B cell (primary cell): ENCODE data around the gene ACOD1. TPM values are rescaled to one million over a fixed set of nuclear protein-coding genes. Genes with fewer than 3 reads are reported as not detected.

Experiments used
- ATAC-seq: fragments of 200-7000 bp; cut with Tn5 transposase; one replicate; pipeline ENCODE4 v1.10.0; 2021; ENCODE audit warnings: low read depth, mild to moderate bottlenecking, moderate number of reproducible peaks, moderate library complexity
- CTCF ChIA-PET: fragments of 350-600 bp; sonication (Branson Sonifier 250); formaldehyde crosslinking; loops from one replicate; lab custom pipeline; 2021; ENCODE audit warnings: antibody characterized with exemption, inconsistent platforms; lab: Charles Lee
- POLR2A ChIA-PET: fragments of 350-600 bp; sonication (Branson Sonifier 250); formaldehyde crosslinking; loops from one replicate; lab custom pipeline; 2021; ENCODE audit warnings: antibody characterized with exemption; lab: Charles Lee
- DNase-seq: peaks from one replicate; pipeline ENCODE4 v3.0.0; 2013
- H2AFZ ChIP-seq: 2 replicates; pipeline ENCODE4 v1.6.1; 2012; ENCODE audit warnings: mild to moderate bottlenecking, low read depth, low read length; ENCODE audit not compliant: insufficient read depth, poor library complexity, severe bottlenecking
- H3K27ac ChIP-seq, 2 donors: 1 replicate in 1 of 2; 2 replicates in 1 of 2; pipeline ENCODE4 v1.5.1; 2012 to 2013; ENCODE audit warnings: low read length in 2 of 2, mild to moderate bottlenecking in 2 of 2, moderate library complexity in 1 of 2
- H3K27me3 ChIP-seq, 4 experiments: fragments of 200-600 bp in 1 of 4; sonication (generic) in 1 of 4; replicated peaks in 1 of 4; 1 replicate in 2 of 4; 2 replicates in 2 of 4; pipeline versions ENCODE4 v1.6.1 to v1.7.0; 2013 to 2016; ENCODE audit warnings: low read length in 3 of 4, mild to moderate bottlenecking in 2 of 4, mixed read lengths in 1 of 4, moderate library complexity in 1 of 4; ENCODE audit not compliant: insufficient read depth in 4 of 4, control insufficient read depth in 3 of 4; ENCODE audit errors: control extremely low read depth in 1 of 4
- H3K36me3 ChIP-seq, 2 experiments: replicated peaks in 1 of 2; 1 replicate in 1 of 2; 2 replicates in 1 of 2; pipeline versions ENCODE4 v1.6.1 to v1.7.1; 2013; ENCODE audit warnings: low read length in 1 of 2; ENCODE audit not compliant: insufficient read depth in 2 of 2, control insufficient read depth in 1 of 2; ENCODE audit errors: control extremely low read depth in 1 of 2, extremely low read depth in 1 of 2
- H3K4me1 ChIP-seq, 2 donors: fragments of 200-600 bp in 1 of 2; sonication (generic) in 1 of 2; 1 replicate in 1 of 2; 2 replicates in 1 of 2; pipeline versions ENCODE4 v1.5.1 to v1.6.1; 2013 to 2017; ENCODE audit warnings: low read length in 2 of 2; ENCODE audit not compliant: control insufficient read depth in 2 of 2, insufficient read depth in 2 of 2
- H3K4me2 ChIP-seq: replicated peaks from 2 replicates; pipeline ENCODE3; 2012; ENCODE audit warnings: mild to moderate bottlenecking, low read depth, low read length; ENCODE audit not compliant: poor library complexity, severe bottlenecking
- H3K4me3 ChIP-seq, 5 experiments: fragments of 200-600 bp in 1 of 5; sonication (generic) in 1 of 5; 1 replicate in 3 of 5; 2 replicates in 2 of 5; pipeline versions ENCODE4 v1.5.1 to v1.7.0; 2011 to 2016; ENCODE audit warnings: low read length in 4 of 5, mild to moderate bottlenecking in 4 of 5, low read depth in 2 of 5, control low read depth in 1 of 5, moderate library complexity in 1 of 5; ENCODE audit not compliant: insufficient read depth in 1 of 5; ENCODE audit errors: control extremely low read depth in 1 of 5, extremely low read depth in 1 of 5
- H3K79me2 ChIP-seq: fragments of 200-600 bp; sonication (generic); one replicate; pipeline ENCODE4 v1.6.0; 2016; ENCODE audit warnings: low read length; ENCODE audit not compliant: control insufficient read depth, insufficient read depth
- H3K9ac ChIP-seq: fragments of 200-600 bp; sonication (generic); 2 replicates; pipeline ENCODE4 v1.6.1; 2017; ENCODE audit warnings: mild to moderate bottlenecking, low read length, moderate library complexity
- H3K9me3 ChIP-seq, 3 donors: one replicate each; pipeline versions ENCODE4 v1.6.1 to v1.7.1; 2013; ENCODE audit warnings: low read length in 2 of 3; ENCODE audit not compliant: control insufficient read depth in 2 of 3, insufficient read depth in 1 of 3; ENCODE audit errors: control extremely low read depth in 1 of 3
- H4K20me1 ChIP-seq: 2 replicates; pipeline ENCODE4 v1.6.0; 2012; ENCODE audit warnings: mild to moderate bottlenecking, low read length; ENCODE audit not compliant: insufficient read depth, control insufficient read depth, poor library complexity, severe bottlenecking
- H3K27ac Mint-ChIP-seq: one replicate; pipeline ENCODE4 v1.8.0; 2021; ENCODE audit warnings: mixed read lengths
- H3K27me3 Mint-ChIP-seq: one replicate; pipeline ENCODE4 v1.8.0; 2021; ENCODE audit warnings: mixed read lengths
- H3K4me1 Mint-ChIP-seq: one replicate; pipeline ENCODE4 v1.8.0; 2021; ENCODE audit warnings: mixed read lengths
- H3K4me3 Mint-ChIP-seq: one replicate; pipeline ENCODE4 v1.8.0; 2021; ENCODE audit warnings: mixed read lengths
- H3K9me3 Mint-ChIP-seq: one replicate; pipeline ENCODE4 v1.8.0; 2022; ENCODE audit warnings: mixed read lengths; ENCODE audit not compliant: insufficient read depth
- CTCF ChIP-seq: fragments of 200-600 bp; IDR thresholded peaks from one replicate; pipeline ENCODE4 v1.8.0; 2022; ENCODE audit warnings: antibody characterized with exemption, mild to moderate bottlenecking
- EZH2 ChIP-seq: IDR thresholded peaks from 2 replicates; pipeline ENCODE4 v1.6.1; 2012; ENCODE audit warnings: borderline replicate concordance, low read depth, mild to moderate bottlenecking, moderate library complexity, low read length; ENCODE audit not compliant: insufficient read depth, poor library complexity, severe bottlenecking
- WGBS: methylation state at CpG from one replicate; pipeline ENCODE4 v1.1.5; 2013; ENCODE audit warnings: missing lambda C conversion rate; ENCODE audit not compliant: insufficient coverage; 5-methylcytosine and 5-hydroxymethylcytosine counted together
- intact Hi-C: fragments of 100-400 bp; cut with micrococcal nuclease; formaldehyde crosslinking; loops from one replicate; pipeline ENCODE4 v1.10.0; 2022
- polyA plus RNA-seq: library from polyadenylated mRNA; depleted of rRNA; stranded (reverse); fragments of >200 nt; gene quantifications from 2 replicates; pipeline ENCODE4 v1.2.3, GENCODE V29; 2012
- total RNA-seq, 2 donors: library from RNA; stranded (reverse); fragments of 120-200 nt in 1 of 2; gene quantifications; 1 replicate in 1 of 2; 2 replicates in 1 of 2; pipeline versions ENCODE4 v1.2.3 to v1.2.4, GENCODE V29; 2013 to 2022

ACOD1 gene
- total and polyA plus RNA-seq, 2 donors (not counting 1 experiment from before 2014, with no cell fraction given): not detected

- peaks cover 9% of the 10 kb centered on the region for H3K27me3 Mint-ChIP-seq
- H3K4me1 Mint-ChIP-seq: no peaks in the 10 kb centered on the region
- H4K20me1 ChIP-seq: no peaks in the 10 kb centered on the region
- intact Hi-C loops: no loop called here
- H3K79me2 ChIP-seq: no peaks in the 10 kb centered on the region
- ATAC-seq (no peak), DNase-seq (no peak)
- WGBS: 51% methylated on average over 3 of the region's 5 CpGs
- ChIA-PET CTCF (no interaction called here), POLR2A (no interaction called here)
- no peaks in the 10 kb centered on the region for H3K9me3 Mint-ChIP-seq
- no peak overlapping the region for H3K9ac ChIP-seq
- no peak overlapping the region for H3K4me3 Mint-ChIP-seq
- H3K27ac ChIP-seq: no peak overlapping the region
- H3K27ac Mint-ChIP-seq: no peak overlapping the region
- no peaks in the 10 kb centered on the region for H3K36me3 ChIP-seq
- no peak overlapping the region for H3K4me3 ChIP-seq
- peaks cover 0 to 3% (median 0%) of the 10 kb centered on the region in 3 donors for H3K9me3 ChIP-seq
- H3K4me2 ChIP-seq: no peak overlapping the region
- peaks cover 0 to 2% (median under 1%) of the 10 kb centered on the region in 4 experiments for H3K27me3 ChIP-seq
- H2AFZ ChIP-seq: no peak overlapping the region
- TF ChIP-seq CTCF (no peak), EZH2 (no peak)
- no peaks in the 10 kb centered on the region for H3K4me1 ChIP-seq
Observed at GRCh38 chr13:76927955-76928354, 20.4 kb upstream of the ACOD1 start.

GRCh38 chr13:76928456-76928855 is 19.9 kb upstream of the ACOD1 start:
- CTCF ChIA-PET: no interaction called here
- TF ChIP-seq CTCF (no peak), EZH2 (no peak)

More at GRCh38 chr13:76928456-76928855, 19.9 kb upstream of the ACOD1 start:
- H3K9me3 ChIP-seq: peaks cover 0 to 3% (median 0%) of the 10 kb centered on the region in 3 donors
- Mint-ChIP-seq H3K27ac (no peak overlapping the region), H3K9me3 (no peaks in the 10 kb centered on the region), H3K4me3 (no peak overlapping the region), H3K4me1 (no peaks in the 10 kb centered on the region), H3K27me3 (peaks cover 9% of the 10 kb centered on the region)
- H3K27ac ChIP-seq: no peak overlapping the region
- no peak overlapping the region for H3K4me3 ChIP-seq
- 85% methylated on average over 2 of the region's 3 CpGs for WGBS
- no peaks in the 10 kb centered on the region for H3K4me1 ChIP-seq
- H2AFZ ChIP-seq: no peak overlapping the region
- no peak overlapping the region for H3K9ac ChIP-seq
- intact Hi-C loops: no loop called here
- POLR2A ChIA-PET: no interaction called here
- no peaks in the 10 kb centered on the region for H4K20me1 ChIP-seq
- no peaks in the 10 kb centered on the region for H3K79me2 ChIP-seq
- ATAC-seq (no peak), DNase-seq (no peak)
- peaks cover 0 to 2% (median under 1%) of the 10 kb centered on the region in 4 experiments for H3K27me3 ChIP-seq
- H3K36me3 ChIP-seq: no peaks in the 10 kb centered on the region
- H3K4me2 ChIP-seq: no peak overlapping the region
